HG03135 (cell line): ENCODE data around the gene AQP2.

ENCODE experiments used
- ATAC-seq: cut with Tn5 transposase; IDR thresholded peaks from one replicate; pipeline ENCODE4 v1.9.1; 2021; ENCODE audit warnings: mild to moderate bottlenecking, moderate library complexity; ENCODE audit not compliant: unreplicated experiment

Gene AQP2

DNA sequence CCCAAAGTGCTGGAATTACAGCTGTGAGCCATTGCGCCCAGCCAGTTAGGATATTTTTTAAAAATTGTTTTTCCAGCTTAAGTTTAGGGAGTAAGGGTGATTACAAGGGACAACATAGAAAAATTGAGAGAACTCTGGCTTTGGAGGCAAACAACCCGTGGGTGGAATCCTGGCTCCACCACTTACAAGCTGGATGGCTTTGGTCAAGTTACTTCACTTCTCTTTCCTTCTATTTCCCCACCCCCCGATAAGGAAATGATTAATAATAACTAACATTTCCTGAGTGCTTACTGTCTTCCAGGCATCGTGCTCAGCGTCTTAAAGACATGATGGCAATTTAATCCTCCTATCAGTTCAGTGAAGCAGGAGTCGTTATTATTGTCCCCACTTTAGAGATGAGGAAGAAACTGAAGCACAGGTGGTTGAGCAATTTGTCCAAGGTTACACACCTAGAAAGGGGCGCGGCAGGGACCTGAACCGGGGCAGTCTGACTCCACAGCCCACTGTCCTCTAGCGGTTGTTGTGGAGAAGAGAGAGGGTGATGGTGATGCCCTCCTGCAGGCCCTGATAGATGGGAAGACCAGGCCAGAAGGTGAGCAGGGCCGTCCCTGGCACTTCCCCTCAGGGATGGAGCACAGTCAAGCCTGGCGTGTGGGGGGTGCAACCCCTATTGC, 30.2 kb upstream of the AQP2 start:
- no peak for ATAC-seq

DNA sequence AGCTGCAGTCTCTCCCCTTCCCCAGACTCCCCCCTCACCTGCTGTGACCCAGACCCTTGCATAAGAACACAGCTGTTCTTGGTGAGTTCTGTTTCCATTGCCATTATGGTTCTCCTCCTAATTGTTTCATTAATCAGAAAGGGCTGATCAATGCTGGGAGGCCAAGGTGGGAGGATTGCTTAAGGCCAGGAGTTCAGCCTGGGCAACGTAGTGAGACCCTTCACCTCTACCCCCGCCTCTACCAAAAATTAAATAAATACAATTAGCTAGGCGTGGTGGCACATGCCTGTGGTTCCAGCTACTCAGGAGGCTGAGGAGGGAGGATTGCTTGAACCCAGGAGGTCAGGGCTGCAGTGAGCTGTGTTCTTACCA, 29.6 kb upstream of the AQP2 start:
- no peak for ATAC-seq

DNA sequence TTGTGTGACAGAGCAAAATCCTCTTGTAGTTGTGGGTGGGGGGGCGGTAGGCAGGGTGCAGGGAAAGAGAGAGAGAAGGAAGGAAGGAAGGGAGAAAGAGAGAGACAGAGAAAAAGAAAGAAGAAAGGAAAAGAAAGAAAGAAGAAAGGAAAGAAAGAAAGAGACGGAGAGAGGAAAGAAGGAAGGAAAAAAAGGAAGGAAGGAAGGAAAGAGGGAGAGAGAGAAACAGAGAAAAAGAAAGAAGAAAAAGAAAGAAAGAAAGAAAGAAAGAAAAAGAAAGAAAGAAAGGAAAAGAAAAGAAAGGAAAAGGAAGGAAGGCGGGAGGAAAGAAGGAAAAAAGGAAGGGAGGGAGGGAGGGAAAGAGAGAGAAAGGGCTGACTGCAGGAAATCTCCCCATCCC, 29.2 kb upstream of the AQP2 start:
- ATAC-seq, result no peak

DNA sequence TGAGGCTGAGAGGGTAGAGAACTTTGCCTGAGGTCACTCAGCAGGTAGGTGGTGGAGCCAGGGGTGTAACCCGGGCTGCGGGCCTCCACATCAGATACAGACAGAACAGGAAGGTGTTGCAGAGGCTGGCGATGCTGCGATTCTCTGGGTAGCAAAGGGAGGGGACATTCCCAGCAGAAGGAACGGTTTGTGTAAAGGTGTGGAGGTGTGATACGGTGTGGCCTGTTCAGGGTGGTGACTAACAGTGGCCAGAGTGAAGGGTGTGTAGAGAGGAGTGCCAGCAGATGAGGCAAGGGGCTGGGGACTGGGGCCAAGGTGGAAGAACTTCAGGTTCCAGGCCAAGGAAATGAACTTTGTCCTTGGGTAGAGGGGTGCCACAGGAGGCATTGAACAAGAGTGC, 28.6 kb upstream of the AQP2 start:
- ATAC-seq, result no peak

DNA sequence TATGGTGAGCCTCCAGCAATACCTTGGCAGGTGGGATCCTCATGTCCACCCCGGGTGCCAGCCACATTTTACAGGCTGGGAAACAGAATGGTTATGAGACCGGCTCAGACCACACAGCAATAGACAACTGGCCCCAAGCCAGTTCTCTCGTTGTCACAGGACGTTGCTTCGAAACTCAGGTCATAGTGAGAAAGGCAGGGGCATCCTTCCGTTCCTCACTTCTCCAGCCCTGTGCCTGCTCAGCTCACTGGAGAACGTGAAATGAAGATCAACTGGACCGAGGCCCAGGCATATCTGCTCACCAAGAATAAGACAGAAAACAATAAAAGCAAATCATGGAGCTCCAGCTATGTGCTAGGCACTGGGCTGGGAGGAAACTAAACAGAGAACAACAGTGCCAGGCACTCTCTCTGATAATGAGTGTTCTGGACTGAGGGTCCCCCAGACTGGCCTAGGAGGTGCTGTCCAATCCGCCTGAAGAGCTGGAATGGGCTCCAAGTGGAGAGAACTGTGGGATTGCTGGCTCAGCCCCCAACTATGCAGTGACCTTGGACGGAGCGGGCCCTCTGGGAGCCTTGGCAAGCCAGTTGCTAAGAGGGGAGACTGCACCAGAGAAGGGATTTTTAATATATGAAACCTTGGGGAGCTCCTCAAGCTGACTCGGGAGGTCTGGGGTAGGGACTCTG, 28.0 kb upstream of the AQP2 start:
- no peak for ATAC-seq

DNA sequence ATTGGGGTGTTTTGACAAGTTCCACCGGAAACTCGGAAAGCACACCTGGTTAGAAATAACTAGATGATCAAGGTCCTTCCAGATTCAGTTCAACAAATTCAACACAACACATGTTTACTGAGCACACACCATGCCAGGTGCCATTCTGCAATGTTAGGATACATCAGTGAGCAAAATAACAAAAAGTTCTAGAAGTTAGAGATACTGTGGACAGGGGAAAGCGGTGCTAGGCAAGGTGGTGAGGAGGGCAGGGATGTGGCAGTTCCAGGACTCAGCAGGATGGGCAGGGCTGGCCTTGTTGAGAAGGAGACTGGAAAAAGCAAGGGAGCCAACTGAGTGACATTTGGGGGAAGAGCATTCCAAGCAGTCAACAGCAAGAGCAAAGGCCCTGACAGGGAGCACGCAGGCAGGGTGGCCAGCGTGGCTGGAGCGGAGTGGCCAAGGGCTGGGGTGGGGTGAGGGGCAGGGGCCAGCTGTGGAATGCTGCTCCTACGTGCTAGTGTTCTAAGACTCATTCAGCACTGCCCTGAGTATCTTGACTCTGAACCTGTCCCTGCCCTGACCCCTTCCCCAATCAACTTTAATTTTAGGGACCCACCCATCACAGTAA, 27.4 kb upstream of the AQP2 start:
- no peak for ATAC-seq

DNA sequence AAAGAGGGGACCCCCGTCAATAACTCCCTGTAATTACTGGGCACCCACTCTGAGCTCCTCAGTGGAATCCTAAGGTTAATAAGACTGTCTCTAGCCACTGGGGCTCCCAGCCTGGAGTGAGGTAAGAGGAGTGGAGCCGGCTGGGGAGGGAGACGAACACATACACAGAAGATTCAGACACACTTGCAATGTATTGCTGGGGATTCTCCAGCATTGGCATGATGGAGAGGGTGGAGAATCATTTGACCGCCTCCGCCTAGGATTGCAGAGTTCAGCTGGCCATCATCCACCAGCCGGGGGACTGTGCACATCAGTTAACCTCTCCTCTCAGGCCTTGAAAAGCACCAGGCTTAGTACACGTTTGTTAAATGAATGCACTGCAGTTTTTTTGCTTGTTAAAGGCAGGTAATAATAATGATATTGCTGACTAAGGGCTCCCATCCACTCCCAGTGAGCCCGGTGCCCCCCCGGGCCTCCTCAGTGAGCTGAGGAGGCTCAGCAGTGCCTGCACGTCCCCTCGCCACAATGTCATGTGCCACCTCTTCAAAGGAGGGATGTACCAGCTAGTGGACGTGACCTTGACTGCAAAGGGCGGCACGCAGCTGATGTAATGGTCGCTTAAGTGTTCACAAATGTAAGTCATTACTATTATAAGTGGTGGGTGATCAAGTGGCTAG, 26.5 kb upstream of the AQP2 start:
- no peak for ATAC-seq

DNA sequence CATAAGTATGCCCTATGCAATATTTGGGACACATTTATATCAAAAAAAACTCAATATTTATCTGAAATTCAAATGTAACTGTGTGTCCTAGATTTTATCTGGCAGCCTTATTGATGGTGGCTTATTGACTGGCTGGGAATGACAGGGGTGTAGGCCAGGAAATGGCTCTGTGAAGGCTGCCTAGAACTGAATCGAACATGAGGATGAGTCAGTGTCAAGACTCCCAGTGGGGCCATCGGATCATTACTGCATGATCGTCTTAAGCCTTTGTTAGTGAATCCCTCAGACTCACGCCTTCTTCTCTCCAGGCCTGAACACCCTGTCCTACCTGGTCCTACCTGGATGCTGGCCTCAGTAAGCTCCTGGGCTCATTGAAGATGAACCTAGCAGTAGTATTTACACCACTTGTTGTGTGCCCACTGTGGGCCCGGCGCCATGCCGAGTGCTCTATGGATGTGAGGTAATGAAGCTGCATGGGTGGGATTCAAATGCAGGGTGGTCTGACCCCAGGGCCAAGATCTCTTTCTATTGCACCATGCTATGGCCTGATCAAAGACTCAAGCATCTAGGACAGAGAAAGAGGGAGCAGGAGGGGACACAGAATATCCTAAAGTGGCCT, 25.8 kb upstream of the AQP2 start:
- no peak for ATAC-seq

DNA sequence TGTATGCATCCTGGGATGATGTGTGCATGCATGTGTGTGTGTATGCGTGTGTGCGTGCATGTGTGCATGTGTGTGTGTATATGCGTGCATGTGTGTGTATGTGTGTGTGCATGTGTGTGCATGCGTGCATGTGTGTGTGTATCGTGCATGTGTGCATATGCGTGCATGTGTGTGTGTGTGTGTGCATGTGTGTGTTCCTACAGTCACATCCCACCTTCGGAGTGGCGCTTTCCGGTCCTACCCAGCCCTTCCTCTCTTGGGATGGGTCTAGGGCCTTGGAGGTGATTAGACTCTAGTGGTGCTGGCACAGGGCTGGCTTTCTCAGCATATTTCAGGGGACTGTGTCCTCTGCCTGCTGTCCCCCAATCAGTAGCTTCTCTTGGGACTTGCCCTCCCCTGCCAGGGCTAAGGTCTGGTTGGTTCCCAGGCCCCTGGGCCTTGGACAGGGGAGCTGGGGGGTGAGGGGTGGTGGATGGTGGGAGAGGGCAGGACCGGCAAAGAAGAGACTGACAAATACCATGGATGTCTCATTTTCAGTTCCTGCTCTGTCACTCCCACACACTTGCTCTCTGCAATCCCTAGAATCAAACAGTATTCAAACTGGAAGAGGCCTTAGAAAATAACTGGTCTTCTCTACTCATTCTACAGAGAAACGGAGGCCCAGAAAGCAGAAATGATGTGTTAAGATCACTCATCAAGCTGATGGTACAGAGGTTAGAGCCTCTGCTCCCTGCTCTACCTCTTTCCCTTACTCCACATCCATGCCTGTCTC, 24.9 kb upstream of the AQP2 start:
- no peak for ATAC-seq

DNA sequence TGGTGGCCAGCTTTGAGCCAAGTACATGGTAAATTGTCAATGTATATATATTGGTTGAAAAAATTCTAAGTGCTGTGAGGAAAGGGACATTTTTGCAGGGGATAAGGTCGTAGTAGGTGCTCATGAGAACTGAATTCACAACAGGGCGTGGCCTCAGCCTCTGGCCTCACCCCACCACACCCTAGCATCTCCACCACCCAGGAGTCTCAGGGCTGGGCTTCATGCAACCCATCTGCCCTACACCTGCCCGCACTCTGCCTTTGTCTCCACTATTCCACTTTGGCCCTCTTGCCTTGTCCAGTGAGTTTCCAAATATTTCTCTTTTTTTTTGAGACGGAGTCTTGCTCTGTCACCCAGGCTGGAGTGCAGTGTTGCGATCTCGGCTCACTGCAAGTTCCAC, 22.1 kb upstream of the AQP2 start:
- ATAC-seq, result no peak

DNA sequence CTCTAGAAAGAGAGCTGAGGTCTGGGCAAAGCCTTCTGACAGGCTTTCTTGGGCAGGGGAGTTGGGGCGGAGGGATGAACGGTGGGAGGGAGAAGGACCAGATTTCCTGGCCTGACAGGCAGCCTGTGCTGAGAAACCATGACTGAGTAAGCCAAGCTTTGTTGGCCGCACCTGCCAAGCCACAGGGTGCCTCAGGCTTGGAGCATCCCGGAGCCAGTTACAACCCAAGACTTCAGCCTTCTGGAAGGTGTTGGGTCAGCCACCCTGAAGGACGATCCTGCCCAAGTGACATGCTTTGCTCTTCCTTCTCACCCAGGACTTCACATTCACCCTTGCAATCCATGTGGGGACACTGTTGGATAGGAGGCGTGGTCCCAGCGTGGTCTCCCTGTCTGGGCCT, 21.0 kb upstream of the AQP2 start:
- ATAC-seq, result no peak

DNA sequence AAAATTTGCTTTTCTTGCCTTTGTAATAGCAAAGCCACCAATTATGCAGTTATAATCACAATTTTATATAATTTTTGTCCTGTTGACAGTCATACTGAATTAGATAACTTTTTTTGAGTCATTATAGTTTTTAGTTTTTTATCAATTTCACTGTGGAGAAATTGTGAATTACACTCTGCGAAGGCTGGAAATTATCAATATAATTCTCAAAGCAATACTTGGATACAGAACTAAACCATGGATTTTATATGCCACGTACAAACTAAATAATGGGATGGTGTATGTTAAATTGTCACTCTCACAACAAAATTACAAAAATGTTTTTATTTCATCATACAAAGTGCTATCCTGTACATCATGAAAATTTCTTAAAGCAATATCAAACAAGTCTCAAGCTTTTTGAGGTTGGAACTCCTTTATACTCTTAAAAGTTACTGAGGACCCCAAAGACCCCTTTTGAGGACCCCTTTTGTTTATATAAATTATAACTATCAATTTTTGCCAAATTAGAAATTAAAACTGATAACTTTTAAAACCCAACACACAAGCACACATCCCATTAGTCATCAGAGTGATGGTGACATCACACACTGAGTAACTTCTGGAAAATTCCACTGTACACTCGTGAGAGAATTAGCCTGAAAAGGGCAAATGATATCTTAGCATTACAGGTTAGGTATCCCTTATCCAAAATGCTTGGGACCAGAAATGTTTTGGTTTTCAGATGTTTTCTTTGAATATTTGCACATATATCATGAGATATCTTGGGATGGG, 19.8 kb upstream of the AQP2 start:
- ATAC-seq, result no peak

DNA sequence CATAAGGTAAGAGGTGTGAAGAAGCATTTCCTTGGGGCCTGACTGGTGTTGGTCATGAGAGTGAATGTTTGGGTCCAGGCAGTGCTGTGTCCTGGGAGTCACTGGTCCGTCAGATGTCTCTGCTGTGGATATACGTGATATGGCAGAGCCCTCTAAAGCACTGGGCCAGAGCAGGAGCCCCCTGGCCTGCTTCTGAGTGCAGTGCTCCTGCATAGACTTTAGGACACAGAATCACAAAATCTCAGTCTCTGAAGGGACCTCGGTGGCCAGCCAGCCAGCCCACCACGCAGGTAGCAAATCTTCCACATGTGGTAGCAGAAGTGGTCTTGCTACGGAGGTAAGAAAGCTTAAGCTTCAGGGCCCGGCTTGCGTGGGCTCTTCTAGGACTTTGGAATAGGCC, 18.5 kb upstream of the AQP2 start:
- ATAC-seq, result no peak

DNA sequence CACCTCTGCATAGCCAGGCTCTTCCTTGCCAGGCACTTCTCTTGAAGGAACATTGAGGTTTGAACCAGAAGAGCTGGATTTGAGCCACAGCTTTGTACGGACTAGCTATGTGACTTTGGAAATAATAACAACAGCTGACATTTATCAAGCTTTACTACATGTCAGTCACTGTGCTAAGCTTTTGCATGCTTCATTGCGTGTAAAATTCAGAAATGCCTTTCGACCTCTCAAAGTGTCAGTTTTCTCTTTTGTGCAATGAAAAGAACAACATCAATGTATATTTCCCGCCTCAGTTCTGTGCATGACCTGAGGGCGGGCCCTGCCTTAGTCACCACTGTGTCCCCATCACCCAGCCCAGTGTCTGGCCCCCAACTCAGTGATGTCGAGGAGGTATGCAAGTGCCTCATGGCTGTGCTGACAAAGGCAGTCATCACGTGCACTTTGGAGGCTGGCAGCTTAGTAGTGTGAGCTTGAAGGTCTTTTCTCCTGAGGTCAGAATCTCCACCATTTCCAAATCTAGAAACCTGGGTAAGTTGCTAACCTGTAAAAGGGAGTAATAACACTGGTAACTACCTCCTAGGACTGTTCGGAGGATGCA, 17.9 kb upstream of the AQP2 start:
- ATAC-seq, result no peak

DNA sequence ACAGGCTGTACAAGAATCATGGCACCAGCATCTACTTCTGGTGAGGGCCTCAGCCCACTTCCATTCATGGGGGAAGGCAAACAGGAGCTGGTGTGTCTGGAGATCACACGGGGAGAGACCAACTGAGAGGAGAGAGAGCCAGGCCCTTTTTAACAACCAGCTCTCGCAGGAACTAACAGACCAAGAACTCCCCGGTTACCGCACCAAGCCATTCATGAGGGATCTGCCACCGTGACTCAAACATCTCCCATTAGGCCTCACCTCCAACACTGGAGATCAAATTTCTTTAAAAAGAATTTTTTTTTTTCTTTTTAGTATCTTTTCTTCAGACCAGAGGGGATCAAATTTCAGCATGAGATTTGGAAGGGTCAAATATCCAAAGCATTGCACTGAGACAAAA, 16.7 kb upstream of the AQP2 start:
- ATAC-seq, result no peak

DNA sequence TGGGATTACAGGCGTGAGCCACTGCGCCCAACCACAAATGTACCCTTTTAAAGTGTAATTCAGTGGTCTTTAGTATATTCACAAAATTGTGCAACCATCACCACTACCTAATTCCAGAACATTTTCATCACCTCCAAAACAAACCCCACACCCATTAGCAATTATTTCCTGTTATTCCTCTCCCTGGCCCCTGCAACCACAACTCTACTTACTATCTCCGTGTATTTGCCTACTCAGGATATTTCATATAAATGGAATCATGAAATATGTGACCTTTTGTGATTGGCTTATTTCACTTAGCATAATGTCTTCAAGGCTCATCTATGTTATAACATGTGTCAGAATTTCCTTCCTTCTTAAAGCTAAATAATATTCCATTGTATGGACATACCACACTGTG, 16.0 kb upstream of the AQP2 start:
- ATAC-seq, result no peak

DNA sequence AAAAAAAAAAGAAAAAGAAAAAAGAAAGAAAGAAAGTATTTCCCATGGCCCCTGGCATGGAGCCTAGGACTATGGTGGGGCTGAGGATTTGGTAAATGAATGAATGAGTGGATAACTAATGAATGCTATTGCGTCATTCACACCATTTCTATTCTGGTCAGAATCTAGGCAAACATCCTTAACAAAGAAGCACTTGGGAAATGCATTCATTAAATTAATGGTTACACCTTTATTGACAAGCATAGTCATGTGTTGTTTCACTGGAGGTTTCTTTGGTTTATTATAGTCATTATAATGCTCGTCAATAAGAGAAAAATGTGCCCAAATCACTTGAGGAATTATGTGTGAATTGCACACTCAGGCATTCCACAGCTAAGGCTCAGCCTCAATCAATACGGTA, 13.6 kb upstream of the AQP2 start:
- ATAC-seq, result no peak

DNA sequence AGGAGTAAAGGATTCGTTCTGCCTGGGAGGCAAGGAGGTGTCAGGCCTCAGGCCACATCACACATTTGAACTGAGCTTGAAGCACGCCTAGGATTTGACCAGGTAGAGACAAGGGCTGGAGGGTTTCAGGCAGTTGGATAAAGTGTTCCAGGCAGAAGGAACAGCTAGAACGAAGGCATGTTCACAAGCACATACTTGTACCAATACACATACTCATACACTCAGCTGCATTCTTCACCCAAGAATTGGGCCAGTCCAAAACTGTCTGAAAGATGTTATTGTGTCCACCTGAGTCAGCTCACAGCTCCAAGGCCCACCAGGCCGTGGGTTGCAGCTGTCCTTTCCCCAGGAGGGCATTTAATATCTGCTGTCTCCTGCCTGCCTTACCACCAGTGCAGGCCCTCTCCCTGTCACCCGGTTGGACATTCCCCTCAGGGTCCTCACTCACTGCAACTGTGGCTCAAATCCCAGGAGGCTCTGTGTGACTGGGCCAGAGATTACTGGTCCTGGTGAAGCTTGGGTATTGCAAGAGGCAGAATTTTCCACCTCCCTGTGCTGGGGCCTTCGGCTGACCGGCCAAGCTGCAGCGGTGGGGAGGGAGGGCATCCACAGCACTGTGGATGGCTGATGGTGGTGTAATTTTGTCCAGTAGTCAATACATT, 12.8 kb upstream of the AQP2 start:
- no peak for ATAC-seq

DNA sequence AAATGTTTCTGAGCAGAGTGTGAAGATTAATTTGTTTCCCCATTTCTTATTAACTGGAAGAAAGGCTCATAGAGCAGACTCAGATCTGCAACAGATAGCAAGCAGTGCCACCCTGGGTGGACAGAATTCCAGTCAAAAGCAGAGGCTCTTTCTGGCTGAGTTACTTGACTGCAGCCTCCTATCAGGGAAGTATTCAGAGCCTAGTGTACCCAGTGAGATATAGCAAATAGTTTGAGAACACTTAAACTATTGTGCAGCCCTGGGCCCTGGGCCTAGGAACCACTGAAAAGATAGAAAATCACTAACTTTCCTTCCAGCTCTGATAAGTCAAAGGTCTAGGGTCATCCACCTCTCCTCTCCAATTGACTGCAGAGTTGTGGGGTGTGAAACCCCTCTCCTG, 11.2 kb upstream of the AQP2 start:
- no peak for ATAC-seq
